NOMO-1 treated with DMSO at 0.1 percent for 48 hours (cell line): Measurements from ENCODE around the gene CRYBG1.
A peak's percentile ranks its signal among the peaks of the same experiment; 100 is the strongest.
"Not testable (repeated sequence)": the region's sequence is repeated elsewhere in the genome, so short reads cannot be mapped to it uniquely, and the experiment has no call there.

ENCODE experiments used
- DNase-seq: peaks from one replicate; lab custom pipeline; 2025; ENCODE audit not compliant: unreplicated experiment; lab: John Stamatoyannopoulos, UW

CRYBG1 gene

GRCh38 chr6:106540907-106541306, 180.4 kb downstream of the CRYBG1 start:
- no peak for DNase-seq

- DNase-seq, result no peak
Measured at GRCh38 chr6:106546261-106546690, 185.8 kb downstream of the CRYBG1 start.

GRCh38 chr6:106546691-106547414, 186.3 kb downstream of the CRYBG1 start:
- peak; percentile 95 for DNase-seq

- no peak for DNase-seq
Measured at GRCh38 chr6:106547601-106548453, 187.3 kb downstream of the CRYBG1 start.

GRCh38 chr6:106548926-106549455, 188.5 kb downstream of the CRYBG1 start:
- not testable (repeated sequence) for DNase-seq

GRCh38 chr6:106549521-106549920, 189.0 kb downstream of the CRYBG1 start:
- no peak for DNase-seq

- no peak for DNase-seq
Measured at GRCh38 chr6:106551155-106551554, 190.6 kb downstream of the CRYBG1 start.

GRCh38 chr6:106553440-106553839, 192.9 kb downstream of the CRYBG1 start:
- DNase-seq, result no peak

GRCh38 chr6:106555767-106556166, 195.2 kb downstream of the CRYBG1 start:
- DNase-seq, result no peak

GRCh38 chr6:106556368-106556960, 195.9 kb downstream of the CRYBG1 start:
- peak; percentile 50 for DNase-seq

GRCh38 chr6:106557837-106558236, 197.3 kb downstream of the CRYBG1 start:
- no peak for DNase-seq

- DNase-seq, result no peak
Measured at GRCh38 chr6:106558364-106558763, 197.8 kb downstream of the CRYBG1 start.

GRCh38 chr6:106559659-106560058, 199.1 kb downstream of the CRYBG1 start:
- DNase-seq, result not testable (repeated sequence)

- peak; percentile 64 for DNase-seq
Measured at GRCh38 chr6:106560996-106561685, 200.6 kb downstream of the CRYBG1 start.

- DNase-seq, result peak; percentile 9
Measured at GRCh38 chr6:106561686-106562405, 201.3 kb downstream of the CRYBG1 start.

- DNase-seq, result no peak
Measured at GRCh38 chr6:106563614-106564013, 203.1 kb downstream of the CRYBG1 start.

- DNase-seq, result no peak
Measured at GRCh38 chr6:106564476-106564875, 204.0 kb downstream of the CRYBG1 start.

GRCh38 chr6:106568530-106568929, 208.0 kb downstream of the CRYBG1 start:
- DNase-seq, result no peak

- no peak for DNase-seq
Measured at GRCh38 chr6:106569428-106569827, 208.9 kb downstream of the CRYBG1 start.

- DNase-seq, result no peak
Measured at GRCh38 chr6:106572436-106572835, 211.9 kb downstream of the CRYBG1 start.
